ENCODE data around the gene RELL2.

DNA sequence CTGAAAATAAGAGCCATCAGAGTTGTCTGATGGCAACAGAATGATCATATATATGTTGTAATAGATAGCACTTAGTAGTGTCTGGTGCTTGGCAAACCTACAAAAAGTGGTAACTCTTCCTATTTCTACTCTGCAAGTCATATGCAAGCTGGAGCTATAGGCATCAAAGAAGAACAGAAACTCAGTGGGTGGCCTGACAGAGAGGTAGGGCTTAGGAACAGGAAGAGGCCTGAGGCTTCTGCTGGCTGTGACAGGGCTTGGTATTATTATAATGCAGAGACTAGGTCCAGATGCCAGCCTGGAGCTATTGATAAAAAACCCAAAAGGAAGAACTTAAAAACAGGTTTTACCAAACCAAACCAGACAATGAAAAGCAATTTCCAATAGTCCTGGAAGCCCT, 13.6 kb upstream of the RELL2 start:
- TF ChIP-seq, protein P1, sequence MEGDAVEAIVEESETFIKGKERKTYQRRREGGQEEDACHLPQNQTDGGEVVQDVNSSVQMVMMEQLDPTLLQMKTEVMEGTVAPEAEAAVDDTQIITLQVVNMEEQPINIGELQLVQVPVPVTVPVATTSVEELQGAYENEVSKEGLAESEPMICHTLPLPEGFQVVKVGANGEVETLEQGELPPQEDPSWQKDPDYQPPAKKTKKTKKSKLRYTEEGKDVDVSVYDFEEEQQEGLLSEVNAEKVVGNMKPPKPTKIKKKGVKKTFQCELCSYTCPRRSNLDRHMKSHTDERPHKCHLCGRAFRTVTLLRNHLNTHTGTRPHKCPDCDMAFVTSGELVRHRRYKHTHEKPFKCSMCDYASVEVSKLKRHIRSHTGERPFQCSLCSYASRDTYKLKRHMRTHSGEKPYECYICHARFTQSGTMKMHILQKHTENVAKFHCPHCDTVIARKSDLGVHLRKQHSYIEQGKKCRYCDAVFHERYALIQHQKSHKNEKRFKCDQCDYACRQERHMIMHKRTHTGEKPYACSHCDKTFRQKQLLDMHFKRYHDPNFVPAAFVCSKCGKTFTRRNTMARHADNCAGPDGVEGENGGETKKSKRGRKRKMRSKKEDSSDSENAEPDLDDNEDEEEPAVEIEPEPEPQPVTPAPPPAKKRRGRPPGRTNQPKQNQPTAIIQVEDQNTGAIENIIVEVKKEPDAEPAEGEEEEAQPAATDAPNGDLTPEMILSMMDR (IDR thresholded peaks at IDR 0.05), result no peak
- TF ChIP-seq POLR2A (IDR thresholded peaks at IDR 0.05) (no peak), EP300 (IDR thresholded peaks at IDR 0.05) (no peak), POLR2AphosphoS5 (IDR thresholded peaks at IDR 0.05) (no peak)

Data from sigmoid colon (tissue), 4 donors.